OCI-LY3 (cell line): ENCODE data around the gene RASEF.

Experiments used
- H2AFZ ChIP-seq: fragments of 200-600, 300-600 bp; shearing (Covaris generic); 2 replicates; pipeline ENCODE4 v1.6.0; 2014; ENCODE audit warnings: antibody characterized with exemption, low read depth, low read length
- H3K27ac ChIP-seq: fragments of 200-600, 300-600 bp; sonication (generic); 2 replicates; pipeline ENCODE4 v1.5.1; 2014; ENCODE audit warnings: mild to moderate bottlenecking, low read length, moderate library complexity, mixed read lengths
- H3K27me3 ChIP-seq: fragments of 200-600, 300-600 bp; sonication (generic); 2 replicates; pipeline ENCODE4 v1.6.1; 2014; ENCODE audit warnings: low read depth, low read length, mixed read lengths
- H3K36me3 ChIP-seq: fragments of 200-600, 300-600 bp; sonication (generic); replicated peaks from 2 replicates; pipeline ENCODE3; 2014; ENCODE audit warnings: low read depth, low read length, mixed read lengths
- H3K4me1 ChIP-seq: fragments of 300-600, 200-600 bp; sonication (generic); 2 replicates; pipeline ENCODE4 v1.6.1; 2014; ENCODE audit warnings: low read length, mixed read lengths
- H3K4me2 ChIP-seq: fragments of 200-600, 300-600 bp; sonication (generic); 2 replicates; pipeline ENCODE4 v1.6.1; 2014; ENCODE audit warnings: low read length, mixed read lengths
- H3K4me3 ChIP-seq: fragments of 300-600, 200-600 bp; sonication (generic); 2 replicates; pipeline ENCODE4 v1.5.1; 2014; ENCODE audit warnings: antibody characterized with exemption, mild to moderate bottlenecking, low read length, moderate library complexity
- H3K79me2 ChIP-seq: fragments of 300-600, 200-600 bp; shearing (Covaris generic); 2 replicates; pipeline ENCODE4 v1.6.1; 2014; ENCODE audit warnings: mild to moderate bottlenecking, low read length, mixed read lengths
- H3K9ac ChIP-seq: fragments of 300-600, 200-600 bp; shearing (Covaris generic); 2 replicates; pipeline ENCODE4 v1.6.0; 2014; ENCODE audit warnings: mild to moderate bottlenecking, low read length, moderate library complexity
- H3K9me3 ChIP-seq: fragments of 200-600, 300-600 bp; shearing (Covaris generic); 2 replicates; pipeline ENCODE4 v1.6.1; 2014; ENCODE audit warnings: low read length, mixed read lengths; ENCODE audit not compliant: insufficient read depth
- H4K20me1 ChIP-seq: fragments of 200-600, 300-600 bp; sonication (generic); 2 replicates; pipeline ENCODE4 v1.6.1; 2016; ENCODE audit warnings: low read length, mixed read lengths; ENCODE audit not compliant: insufficient read depth
- EZH2phosphoT487 ChIP-seq: fragments of 200-600 bp; shearing (Covaris generic); IDR thresholded peaks from 2 replicates; pipeline ENCODE4 v1.6.1; 2018; ENCODE audit warnings: antibody characterized with exemption, mixed run types, low read depth
- TF ChIP-seq, protein P1 (sequence below): fragments of 200-600, 300-600 bp; sonication (generic); IDR thresholded peaks from 2 replicates; pipeline ENCODE4 v1.5.1; 2014; ENCODE audit warnings: antibody characterized with exemption, low read length, low read depth

Gene RASEF

GRCh38 chr9:83059417-83059816 lies 3.5 kb downstream of the RASEF start:
- H3K9ac ChIP-seq: no peak overlapping the region
- no peak overlapping the region for H3K27ac ChIP-seq
- TF ChIP-seq, protein P1, sequence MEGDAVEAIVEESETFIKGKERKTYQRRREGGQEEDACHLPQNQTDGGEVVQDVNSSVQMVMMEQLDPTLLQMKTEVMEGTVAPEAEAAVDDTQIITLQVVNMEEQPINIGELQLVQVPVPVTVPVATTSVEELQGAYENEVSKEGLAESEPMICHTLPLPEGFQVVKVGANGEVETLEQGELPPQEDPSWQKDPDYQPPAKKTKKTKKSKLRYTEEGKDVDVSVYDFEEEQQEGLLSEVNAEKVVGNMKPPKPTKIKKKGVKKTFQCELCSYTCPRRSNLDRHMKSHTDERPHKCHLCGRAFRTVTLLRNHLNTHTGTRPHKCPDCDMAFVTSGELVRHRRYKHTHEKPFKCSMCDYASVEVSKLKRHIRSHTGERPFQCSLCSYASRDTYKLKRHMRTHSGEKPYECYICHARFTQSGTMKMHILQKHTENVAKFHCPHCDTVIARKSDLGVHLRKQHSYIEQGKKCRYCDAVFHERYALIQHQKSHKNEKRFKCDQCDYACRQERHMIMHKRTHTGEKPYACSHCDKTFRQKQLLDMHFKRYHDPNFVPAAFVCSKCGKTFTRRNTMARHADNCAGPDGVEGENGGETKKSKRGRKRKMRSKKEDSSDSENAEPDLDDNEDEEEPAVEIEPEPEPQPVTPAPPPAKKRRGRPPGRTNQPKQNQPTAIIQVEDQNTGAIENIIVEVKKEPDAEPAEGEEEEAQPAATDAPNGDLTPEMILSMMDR: no peak
- no peak for TF ChIP-seq EZH2phosphoT487
- H3K4me3 ChIP-seq: no peak overlapping the region
- no peak overlapping the region for H2AFZ ChIP-seq
- H3K79me2 ChIP-seq: no peaks in the 10 kb centered on the region
- no peaks in the 10 kb centered on the region for H3K9me3 ChIP-seq
- no peaks in the 10 kb centered on the region for H3K27me3 ChIP-seq
- no peaks in the 10 kb centered on the region for H4K20me1 ChIP-seq
- H3K4me2 ChIP-seq: no peak overlapping the region
- no peaks in the 10 kb centered on the region for H3K36me3 ChIP-seq
- no peaks in the 10 kb centered on the region for H3K4me1 ChIP-seq

DNA sequence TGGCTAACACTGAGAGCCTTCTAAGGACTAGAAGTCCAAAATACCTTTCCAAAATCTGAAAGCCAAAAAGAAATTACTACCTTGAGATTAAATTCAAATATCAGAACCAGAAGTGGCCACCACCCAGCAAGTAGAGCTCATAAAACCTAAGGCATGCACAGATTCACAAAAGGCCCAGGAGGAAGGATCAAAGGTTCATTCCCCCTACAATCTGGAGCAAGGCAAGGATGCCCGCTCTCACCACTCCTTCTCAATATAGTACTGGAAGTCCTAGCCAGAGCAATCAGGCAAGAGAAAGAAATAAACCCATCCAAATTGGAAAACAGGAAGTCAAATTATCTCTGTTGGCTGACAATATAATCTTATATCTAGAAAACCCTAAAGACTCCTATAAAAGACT lies 6.0 kb downstream of the RASEF start:
- no peak overlapping the region for H2AFZ ChIP-seq
- H3K79me2 ChIP-seq: no peaks in the 10 kb centered on the region
- no peaks in the 10 kb centered on the region for H3K27me3 ChIP-seq
- H3K4me1 ChIP-seq: no peaks in the 10 kb centered on the region
- no peaks in the 10 kb centered on the region for H3K36me3 ChIP-seq
- H3K27ac ChIP-seq: no peak overlapping the region
- H3K4me2 ChIP-seq: no peak overlapping the region
- no peak overlapping the region for H3K4me3 ChIP-seq
- no peak for TF ChIP-seq EZH2phosphoT487
- TF ChIP-seq, protein P1: no peak
- no peak overlapping the region for H3K9ac ChIP-seq
- H3K9me3 ChIP-seq: no peaks in the 10 kb centered on the region
- H4K20me1 ChIP-seq: no peaks in the 10 kb centered on the region

DNA sequence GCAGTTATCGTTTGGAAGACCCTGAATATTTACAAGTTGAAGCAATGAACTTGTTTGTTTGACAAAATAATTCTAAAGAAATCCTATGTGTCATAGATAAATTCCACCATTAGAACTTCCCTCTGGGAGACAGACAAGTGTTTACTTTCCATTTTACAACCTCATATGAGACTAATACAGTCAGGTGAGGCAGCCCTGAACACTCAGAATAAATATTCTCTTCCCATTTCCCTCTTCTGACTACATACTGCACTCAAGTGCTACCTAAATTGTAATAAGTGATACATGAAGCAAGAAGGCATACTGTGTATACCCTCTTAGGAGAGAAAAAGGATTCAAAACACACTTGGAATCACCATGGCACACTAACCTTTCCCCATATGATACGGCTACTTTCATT lies 6.8 kb downstream of the RASEF start:
- Histone ChIP-seq H3K36me3 (no peaks in the 10 kb centered on the region), H2AFZ (no peak overlapping the region), H3K4me1 (no peaks in the 10 kb centered on the region), H3K9me3 (no peaks in the 10 kb centered on the region), H3K4me3 (no peak overlapping the region), H3K4me2 (no peak overlapping the region), H3K79me2 (no peaks in the 10 kb centered on the region), H3K27ac (no peak overlapping the region), H4K20me1 (no peaks in the 10 kb centered on the region), H3K27me3 (no peaks in the 10 kb centered on the region), H3K9ac (no peak overlapping the region)
- no peak for TF ChIP-seq EZH2phosphoT487
- TF ChIP-seq, protein P1: no peak

GRCh38 chr9:83047839-83048775 lies 14.8 kb downstream of the RASEF start:
- TF ChIP-seq, protein P1: no peak
- no peak for TF ChIP-seq EZH2phosphoT487
- Histone ChIP-seq H3K27ac (no peak overlapping the region), H3K4me2 (no peak overlapping the region)

More at GRCh38 chr9:83047839-83048775, 14.8 kb downstream of the RASEF start:
- Histone ChIP-seq H2AFZ (no peak overlapping the region), H3K9me3 (no peaks in the 10 kb centered on the region), H3K9ac (no peak overlapping the region), H3K27me3 (peaks cover 26% of the 10 kb centered on the region), H3K36me3 (no peaks in the 10 kb centered on the region), H4K20me1 (no peaks in the 10 kb centered on the region), H3K4me3 (no peak overlapping the region), H3K79me2 (no peaks in the 10 kb centered on the region), H3K4me1 (peaks cover 18% of the 10 kb centered on the region)
